ENCODE measurements around the gene KLHL18.
"Not testable (repeated sequence)": the region's sequence is repeated elsewhere in the genome, so short reads cannot be mapped to it uniquely, and the experiment has no call there.

Gene KLHL18

DNA sequence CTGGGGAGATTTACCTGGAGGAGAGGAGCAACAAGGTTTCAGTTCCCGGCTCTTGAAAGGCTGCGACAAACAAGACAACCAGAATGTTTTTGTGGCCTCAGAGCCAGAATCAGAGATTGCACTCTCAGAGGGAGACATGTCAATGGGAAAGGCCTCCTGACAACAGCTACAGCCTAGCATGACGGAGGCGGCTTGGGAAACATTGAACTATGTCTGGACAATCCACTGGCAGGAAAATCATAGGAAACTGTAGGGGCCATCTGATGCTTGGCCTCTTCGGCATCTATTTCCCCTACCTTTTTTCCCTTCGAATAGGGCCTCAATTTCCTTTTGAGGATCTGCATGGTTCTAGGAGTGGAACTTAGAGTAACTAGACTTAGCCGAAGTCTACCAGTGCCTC is 84.9 kb downstream of the KLHL18 start:
- H3K27ac ChIP-seq (ENCODE audit: low read length), result no peak overlapping the region

DNA sequence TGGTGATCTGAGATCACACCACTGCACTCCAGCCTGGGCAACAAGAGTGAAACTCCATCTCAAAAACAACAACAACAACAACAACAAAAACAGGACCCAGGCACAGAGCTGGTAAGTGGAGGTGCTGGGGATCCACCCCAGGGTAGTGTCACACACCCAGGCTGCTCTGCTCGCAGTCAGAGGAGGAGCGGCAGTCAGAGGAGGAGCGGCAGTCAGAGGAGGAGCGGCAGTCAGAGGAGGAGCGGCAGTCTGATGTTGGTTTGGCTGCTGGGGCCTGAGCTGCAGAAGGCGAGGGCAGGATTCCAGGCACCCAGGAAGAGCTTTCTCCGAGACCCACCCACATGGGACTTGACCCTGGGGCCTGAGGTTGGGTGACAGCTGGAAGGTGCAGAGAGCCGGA is 87.3 kb downstream of the KLHL18 start:
- not testable (repeated sequence) for H3K9me3 ChIP-seq (ENCODE audit: control insufficient read depth in 1 of 2, low read length in 2 of 2); H3K4me1 ChIP-seq (ENCODE audit: control insufficient read depth in 1 of 2, insufficient read depth in 2 of 2, low read length in 2 of 2); H3K4me3 ChIP-seq (ENCODE audit: low read depth in 1 of 2, low read length in 2 of 2); H3K27ac ChIP-seq (ENCODE audit: low read length); H3K27me3 ChIP-seq (ENCODE audit: low read depth, low read length); H3K36me3 ChIP-seq (ENCODE audit: control insufficient read depth in 1 of 2, insufficient read depth in 2 of 2, low read length in 2 of 2)

More for the DNA sequence above, 84.9 kb downstream of the KLHL18 start:
- Histone ChIP-seq H3K36me3 (ENCODE audit: control insufficient read depth in 1 of 2, insufficient read depth in 2 of 2, low read length in 2 of 2) (no peaks in the 10 kb centered on the region), H3K9me3 (ENCODE audit: control insufficient read depth in 1 of 2, low read length in 2 of 2) (no peaks in the 10 kb centered on the region), H3K27me3 (ENCODE audit: low read depth, low read length) (no peaks in the 10 kb centered on the region), H3K4me3 (ENCODE audit: low read depth in 1 of 2, low read length in 2 of 2) (no peak overlapping the region), H3K4me1 (ENCODE audit: control insufficient read depth in 1 of 2, insufficient read depth in 2 of 2, low read length in 2 of 2) (peaks cover 0 to 6% of the 10 kb centered on the region in 2 donors)

- H3K4me1 ChIP-seq (ENCODE audit: control insufficient read depth in 1 of 2, insufficient read depth in 2 of 2, low read length in 2 of 2), result no peaks in the 10 kb centered on the region
- H3K36me3 ChIP-seq (ENCODE audit: control insufficient read depth in 1 of 2, insufficient read depth in 2 of 2, low read length in 2 of 2), result no peaks in the 10 kb centered on the region
- H3K27ac ChIP-seq (ENCODE audit: low read length), result no peak overlapping the region
- H3K9me3 ChIP-seq (ENCODE audit: control insufficient read depth in 1 of 2, low read length in 2 of 2), result no peaks in the 10 kb centered on the region
- no peaks in the 10 kb centered on the region for H3K27me3 ChIP-seq (ENCODE audit: low read depth, low read length)
- H3K4me3 ChIP-seq (ENCODE audit: low read depth in 1 of 2, low read length in 2 of 2), result no peak overlapping the region
Observed at GRCh38 chr3:47370887-47371697, 88.3 kb downstream of the KLHL18 start.

DNA sequence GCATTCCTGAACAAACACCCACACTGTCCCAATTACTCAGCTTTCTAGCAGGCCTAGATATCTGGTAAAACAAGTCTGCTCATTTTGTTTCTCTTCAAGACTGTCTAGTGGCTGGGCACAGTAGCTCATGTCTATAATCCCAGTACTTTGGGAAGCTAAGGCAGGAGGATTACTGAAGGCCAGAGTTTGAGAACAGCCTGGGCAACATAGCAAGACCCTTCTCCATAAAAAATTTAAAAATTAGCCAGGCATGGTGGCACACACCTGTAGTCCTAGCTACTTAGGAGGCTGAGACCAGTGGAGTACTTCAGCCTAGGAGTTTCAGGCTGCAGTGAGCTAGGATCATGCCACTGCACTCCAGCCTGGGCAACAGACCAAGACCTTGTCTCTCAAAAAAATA is 91.8 kb downstream of the KLHL18 start:
- H3K27me3 ChIP-seq (ENCODE audit: low read depth, low read length), result no peaks in the 10 kb centered on the region
- H3K27ac ChIP-seq (ENCODE audit: low read length), result no peak overlapping the region
- H3K9me3 ChIP-seq (ENCODE audit: control insufficient read depth in 1 of 2, low read length in 2 of 2), result no peaks in the 10 kb centered on the region
- peaks cover 3 to 10% of the 10 kb centered on the region in 2 donors for H3K4me1 ChIP-seq (ENCODE audit: control insufficient read depth in 1 of 2, insufficient read depth in 2 of 2, low read length in 2 of 2)
- no peaks in the 10 kb centered on the region for H3K36me3 ChIP-seq (ENCODE audit: control insufficient read depth in 1 of 2, insufficient read depth in 2 of 2, low read length in 2 of 2)
- H3K4me3 ChIP-seq (ENCODE audit: low read depth in 1 of 2, low read length in 2 of 2), result no peak overlapping the region

GRCh38 chr3:47376393-47376792 is 93.6 kb downstream of the KLHL18 start:
- Histone ChIP-seq H3K4me1 (ENCODE audit: control insufficient read depth in 1 of 2, insufficient read depth in 2 of 2, low read length in 2 of 2) (peaks cover 6 to 16% of the 10 kb centered on the region in 2 donors), H3K4me3 (ENCODE audit: low read depth in 1 of 2, low read length in 2 of 2) (no peak overlapping the region), H3K9me3 (ENCODE audit: control insufficient read depth in 1 of 2, low read length in 2 of 2) (no peaks in the 10 kb centered on the region), H3K27ac (ENCODE audit: low read length) (no peak overlapping the region), H3K36me3 (ENCODE audit: control insufficient read depth in 1 of 2, insufficient read depth in 2 of 2, low read length in 2 of 2) (peaks cover 0 to 3% of the 10 kb centered on the region in 2 donors), H3K27me3 (ENCODE audit: low read depth, low read length) (no peaks in the 10 kb centered on the region)

DNA sequence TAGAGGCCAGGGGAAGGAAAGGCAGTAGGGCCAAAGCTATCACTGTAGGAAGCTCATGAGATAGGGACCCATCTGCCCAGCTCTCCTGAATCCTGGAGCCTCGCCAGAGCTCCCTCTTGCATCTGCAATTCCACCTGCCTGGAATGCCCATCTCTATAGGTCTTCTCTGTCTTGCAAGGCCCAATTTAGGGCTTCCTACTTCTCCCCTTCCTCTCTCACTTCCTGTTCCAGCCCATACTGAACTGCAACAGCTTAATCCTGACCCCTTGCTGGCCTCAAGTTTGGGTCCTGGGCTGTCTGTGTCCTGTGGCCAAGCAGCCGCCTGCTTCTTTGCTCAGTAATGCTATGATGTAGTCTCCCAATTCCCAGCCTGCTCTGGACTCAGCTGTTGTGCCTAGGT is 94.4 kb downstream of the KLHL18 start:
- no peak overlapping the region for H3K4me3 ChIP-seq (ENCODE audit: low read depth in 1 of 2, low read length in 2 of 2)
- H3K9me3 ChIP-seq (ENCODE audit: control insufficient read depth in 1 of 2, low read length in 2 of 2), result no peaks in the 10 kb centered on the region
- peaks cover 0 to 3% of the 10 kb centered on the region in 2 donors for H3K36me3 ChIP-seq (ENCODE audit: control insufficient read depth in 1 of 2, insufficient read depth in 2 of 2, low read length in 2 of 2)
- H3K4me1 ChIP-seq (ENCODE audit: control insufficient read depth in 1 of 2, insufficient read depth in 2 of 2, low read length in 2 of 2), result peaks cover 6 to 22% of the 10 kb centered on the region in 2 donors
- H3K27me3 ChIP-seq (ENCODE audit: low read depth, low read length), result no peaks in the 10 kb centered on the region
- H3K27ac ChIP-seq (ENCODE audit: low read length), result no peak overlapping the region

- H3K4me1 ChIP-seq (ENCODE audit: control insufficient read depth in 1 of 2, insufficient read depth in 2 of 2, low read length in 2 of 2), result peaks cover 6 to 23% of the 10 kb centered on the region in 2 donors
- no peaks in the 10 kb centered on the region for H3K9me3 ChIP-seq (ENCODE audit: control insufficient read depth in 1 of 2, low read length in 2 of 2)
- peaks cover 0 to 3% of the 10 kb centered on the region in 2 donors for H3K36me3 ChIP-seq (ENCODE audit: control insufficient read depth in 1 of 2, insufficient read depth in 2 of 2, low read length in 2 of 2)
- no peak overlapping the region for H3K27ac ChIP-seq (ENCODE audit: low read length)
- peak overlapping the region in 1 of 2 donors; percentile 21 for H3K4me3 ChIP-seq (ENCODE audit: low read depth in 1 of 2, low read length in 2 of 2)
- no peaks in the 10 kb centered on the region for H3K27me3 ChIP-seq (ENCODE audit: low read depth, low read length)
Observed at GRCh38 chr3:47378869-47379268, 96.1 kb downstream of the KLHL18 start.

DNA sequence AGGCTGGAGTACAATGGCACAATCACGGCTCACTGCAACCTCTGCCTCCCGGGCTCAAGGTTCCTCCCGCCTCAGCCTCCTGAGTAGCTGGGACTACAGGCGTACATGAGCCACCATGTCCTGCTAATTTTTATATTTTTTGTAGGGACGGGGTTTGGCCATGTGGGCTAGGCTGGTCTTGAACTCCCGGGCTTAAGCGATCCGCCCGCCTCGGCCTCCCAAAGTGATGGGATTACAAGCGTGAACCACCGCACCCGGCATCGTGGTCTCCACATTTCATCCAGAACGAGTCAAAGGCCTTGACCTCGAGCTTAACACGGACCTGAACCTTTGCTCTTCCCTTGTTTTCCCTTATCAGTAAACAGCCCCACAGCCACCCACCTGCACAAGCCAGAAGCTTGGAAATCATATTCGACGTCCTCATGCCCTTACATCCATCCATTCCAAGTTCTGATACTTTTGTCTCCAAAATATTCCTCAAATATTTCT is 96.7 kb downstream of the KLHL18 start:
- Histone ChIP-seq H3K27ac (ENCODE audit: low read length) (peak overlapping the region; percentile 92), H3K27me3 (ENCODE audit: low read depth, low read length) (no peaks in the 10 kb centered on the region), H3K9me3 (ENCODE audit: control insufficient read depth in 1 of 2, low read length in 2 of 2) (no peaks in the 10 kb centered on the region), H3K4me1 (ENCODE audit: control insufficient read depth in 1 of 2, insufficient read depth in 2 of 2, low read length in 2 of 2) (peaks cover 6 to 23% of the 10 kb centered on the region in 2 donors), H3K36me3 (ENCODE audit: control insufficient read depth in 1 of 2, insufficient read depth in 2 of 2, low read length in 2 of 2) (peaks cover 0 to 3% of the 10 kb centered on the region in 2 donors), H3K4me3 (ENCODE audit: low read depth in 1 of 2, low read length in 2 of 2) (peak overlapping the region; percentile 89 to 91)

DNA sequence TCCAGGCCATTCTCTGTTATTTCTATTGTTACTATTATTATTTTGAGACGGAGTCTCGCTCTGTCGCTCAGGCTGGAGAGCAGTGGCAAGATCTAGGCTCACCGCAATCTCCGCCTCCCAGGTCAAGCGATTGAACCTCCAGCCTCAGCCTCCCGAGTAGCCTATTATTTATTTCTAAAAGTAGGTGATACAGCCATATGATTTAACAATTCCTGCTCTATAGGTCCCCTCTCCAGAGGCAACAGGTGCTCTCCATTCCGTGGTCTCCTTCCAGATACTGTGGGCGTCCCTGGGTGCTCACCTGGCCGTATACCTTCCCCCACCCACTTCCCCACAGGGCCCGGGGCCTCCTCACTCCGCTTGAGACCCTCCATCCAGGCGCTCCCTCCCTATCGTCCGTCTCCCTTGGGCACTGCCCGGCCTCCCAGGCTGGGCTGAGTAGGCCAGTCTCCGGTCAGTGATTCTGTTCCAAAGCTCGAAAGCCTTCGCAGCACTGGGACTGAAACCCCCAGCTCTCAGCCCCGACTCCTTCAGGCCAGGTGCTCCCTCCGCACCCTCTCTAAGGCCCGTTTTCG is 97.4 kb downstream of the KLHL18 start:
- no peaks in the 10 kb centered on the region for H3K9me3 ChIP-seq (ENCODE audit: control insufficient read depth in 1 of 2, low read length in 2 of 2)
- H3K27me3 ChIP-seq (ENCODE audit: low read depth, low read length), result no peaks in the 10 kb centered on the region
- H3K36me3 ChIP-seq (ENCODE audit: control insufficient read depth in 1 of 2, insufficient read depth in 2 of 2, low read length in 2 of 2), result peaks cover 0 to 3% of the 10 kb centered on the region in 2 donors
- peaks cover 6 to 27% of the 10 kb centered on the region in 2 donors for H3K4me1 ChIP-seq (ENCODE audit: control insufficient read depth in 1 of 2, insufficient read depth in 2 of 2, low read length in 2 of 2)
- H3K4me3 ChIP-seq (ENCODE audit: low read depth in 1 of 2, low read length in 2 of 2), result peak overlapping the region; percentile 89 to 91
- H3K27ac ChIP-seq (ENCODE audit: low read length), result peak overlapping the region; percentile 92

DNA sequence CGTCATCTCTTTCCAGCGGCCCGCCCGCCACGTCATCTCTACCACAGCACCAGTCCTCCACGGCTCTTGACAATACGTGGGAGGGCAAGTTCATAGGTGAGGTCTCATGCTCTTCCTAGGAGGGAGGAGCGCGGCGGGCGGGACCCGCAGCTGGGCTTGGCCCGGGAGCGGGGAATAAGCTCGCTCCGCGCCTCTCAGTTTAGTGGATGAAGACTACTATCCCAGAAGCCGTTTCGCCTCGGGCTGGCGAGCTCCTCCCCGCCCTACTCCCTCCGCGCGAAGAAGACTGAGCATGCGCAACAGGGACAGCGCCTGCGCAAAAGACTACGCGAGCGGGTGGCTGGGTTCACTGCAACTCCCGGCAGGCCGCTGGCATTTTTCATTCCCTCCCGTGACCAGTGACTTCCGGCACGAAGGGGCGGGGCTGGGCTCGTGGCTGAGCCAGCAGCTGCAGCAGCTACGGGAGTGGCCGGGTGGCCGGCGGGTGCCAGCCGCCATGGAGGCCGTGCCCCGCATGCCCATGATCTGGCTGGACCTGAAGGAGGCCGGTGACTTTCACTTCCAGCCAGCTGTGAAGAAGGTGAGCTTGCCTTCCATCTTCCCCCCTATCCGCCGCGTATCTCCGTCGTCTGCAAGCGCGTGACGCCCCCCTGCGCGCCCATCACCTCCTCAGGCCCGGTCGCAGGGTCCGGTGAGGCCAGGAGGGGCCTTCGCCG is 98.0 kb downstream of the KLHL18 start, which contains the start of gene PTPN23:
TSS of gene PTPN23 (plus strand) at position 421 of the 716 bp plus-strand sequence. CDS start at position 497, 76 bp downstream.
- Histone ChIP-seq H3K9me3 (ENCODE audit: control insufficient read depth in 1 of 2, low read length in 2 of 2) (no peaks in the 10 kb centered on the region), H3K4me3 (ENCODE audit: low read depth in 1 of 2, low read length in 2 of 2) (peak within 1 kb of the TSS; percentile 89 to 91), H3K4me1 (ENCODE audit: control insufficient read depth in 1 of 2, insufficient read depth in 2 of 2, low read length in 2 of 2) (peaks cover 6 to 27% of the 10 kb centered on the region in 2 donors), H3K27ac (ENCODE audit: low read length) (peak within 1 kb of the TSS; percentile 92), H3K36me3 (ENCODE audit: control insufficient read depth in 1 of 2, insufficient read depth in 2 of 2, low read length in 2 of 2) (peaks cover 0 to 3% of the 10 kb centered on the region in 2 donors), H3K27me3 (ENCODE audit: low read depth, low read length) (no peaks in the 10 kb centered on the region)

All from muscle layer of duodenum (tissue), 2 donors.